Activated naive CD8-positive, alpha-beta T cell treated with anti-CD3 and anti-CD28 coated beads, Interleukin-2, amount 10 ng/mL, durations not matched to agents 7 days and 5 days (primary cell): ENCODE measurements around the gene PCCA. TPM values are rescaled to one million over a fixed set of nuclear protein-coding genes. Genes with fewer than 3 reads are reported as not detected.
"Not testable (repeated sequence)": the region's sequence is repeated elsewhere in the genome, so short reads cannot be mapped to it uniquely, and the experiment has no call there.

Experiments
- ATAC-seq: fragments of 150-1000 bp; cut with Tn5 transposase; one replicate; pipeline ENCODE4 v1.10.0; 2021; ENCODE audit warnings: low read depth, moderate library complexity
- POLR2A ChIA-PET: fragments of 350-600 bp; sonication (Branson Sonifier 250); formaldehyde crosslinking; loops from one replicate; lab custom pipeline; 2021; ENCODE audit warnings: antibody characterized with exemption; lab: Charles Lee
- DNase-seq: peaks from one replicate; pipeline ENCODE4 v3.0.0; 2021
- H3K27ac Mint-ChIP-seq: one replicate; pipeline ENCODE4 v1.8.0; 2022; ENCODE audit warnings: mild to moderate bottlenecking, mixed read lengths
- H3K27me3 Mint-ChIP-seq: one replicate; pipeline ENCODE4 v1.8.0; 2022; ENCODE audit warnings: mild to moderate bottlenecking, moderate library complexity, mixed read lengths
- H3K36me3 Mint-ChIP-seq: one replicate; pipeline ENCODE4 v1.8.0; 2021; ENCODE audit warnings: mild to moderate bottlenecking, mixed read lengths
- H3K4me1 Mint-ChIP-seq: one replicate; pipeline ENCODE4 v1.8.0; 2021; ENCODE audit warnings: mixed read lengths
- H3K4me3 Mint-ChIP-seq: one replicate; pipeline ENCODE4 v1.8.0; 2022; ENCODE audit warnings: mild to moderate bottlenecking, moderate library complexity, mixed read lengths
- H3K9me3 Mint-ChIP-seq: one replicate; pipeline ENCODE4 v1.8.0; 2021; ENCODE audit warnings: mixed read lengths
- total RNA-seq, 2 experiments: library from RNA; stranded (reverse); gene quantifications; one replicate each; pipeline ENCODE4 v1.2.3, GENCODE V29; 2021

Gene PCCA
- total RNA-seq, 2 experiments from 2014 or later: 14.5 to 16.5 TPM

GRCh38 chr13:100197591-100198365 lies 108.9 kb downstream of the PCCA start:
- ATAC-seq (no peak), DNase-seq (no peak)
- POLR2A ChIA-PET: no interaction called here

GRCh38 chr13:100203696-100204367 lies 114.9 kb downstream of the PCCA start:
- Mint-ChIP-seq H3K9me3 (no peaks in the 10 kb centered on the region), H3K4me1 (peaks cover 12% of the 10 kb centered on the region), H3K27ac (peak overlapping the region; percentile 79), H3K36me3 (peaks cover 7% of the 10 kb centered on the region), H3K4me3 (peak overlapping the region; percentile 84), H3K27me3 (no peaks in the 10 kb centered on the region)
- peak; percentile 40 for DNase-seq
- ATAC-seq: peak; percentile 84
- POLR2A ChIA-PET: interaction anchor here (0.6 to 0.7 kb wide), 3 partner anchors 7 to 1209 kb away, joined by 3 to 4 read pairs (median 4); no protein-coding TSS in a partner anchor

More at GRCh38 chr13:100197591-100198365, 108.9 kb downstream of the PCCA start:
- peaks cover 2% of the 10 kb centered on the region for H3K4me1 Mint-ChIP-seq
- no peaks in the 10 kb centered on the region for H3K9me3 Mint-ChIP-seq
- H3K27ac Mint-ChIP-seq: no peak overlapping the region
- peaks cover 2% of the 10 kb centered on the region for H3K36me3 Mint-ChIP-seq
- H3K27me3 Mint-ChIP-seq: no peaks in the 10 kb centered on the region
- H3K4me3 Mint-ChIP-seq: no peak overlapping the region

- DNase-seq (no peak), ATAC-seq (no peak)
- H3K9me3 Mint-ChIP-seq: peaks cover 2% of the 10 kb centered on the region
- POLR2A ChIA-PET: no interaction called here
- H3K36me3 Mint-ChIP-seq: peaks cover 16% of the 10 kb centered on the region
- no peak overlapping the region for H3K4me3 Mint-ChIP-seq
- H3K27me3 Mint-ChIP-seq: no peaks in the 10 kb centered on the region
- no peak overlapping the region for H3K27ac Mint-ChIP-seq
- peaks cover 12% of the 10 kb centered on the region for H3K4me1 Mint-ChIP-seq
Observed at GRCh38 chr13:100208002-100208401, 119.1 kb downstream of the PCCA start.

- Mint-ChIP-seq H3K4me1 (peaks cover 12% of the 10 kb centered on the region), H3K4me3 (no peak overlapping the region), H3K27ac (no peak overlapping the region), H3K9me3 (peaks cover 2% of the 10 kb centered on the region), H3K36me3 (peaks cover 16% of the 10 kb centered on the region), H3K27me3 (no peaks in the 10 kb centered on the region)
- POLR2A ChIA-PET: no interaction called here
- ATAC-seq (no peak), DNase-seq (no peak)
Observed at GRCh38 chr13:100208626-100209025, 119.7 kb downstream of the PCCA start.

GRCh38 chr13:100209857-100210825 lies 121.2 kb downstream of the PCCA start:
- no peak for DNase-seq
- Mint-ChIP-seq H3K9me3 (peaks cover 2% of the 10 kb centered on the region), H3K4me1 (peaks cover under 1% of the 10 kb centered on the region), H3K4me3 (no peak overlapping the region), H3K27me3 (no peaks in the 10 kb centered on the region), H3K27ac (no peak overlapping the region), H3K36me3 (peaks cover 21% of the 10 kb centered on the region)
- no peak for ATAC-seq
- POLR2A ChIA-PET: no interaction called here

- no peak for ATAC-seq
- POLR2A ChIA-PET: interaction anchor here (0.6 kb wide), 1 partner anchor 8 kb away, joined by 4 read pairs; no protein-coding TSS in a partner anchor
- Mint-ChIP-seq H3K36me3 (peaks cover 18% of the 10 kb centered on the region), H3K9me3 (peaks cover 2% of the 10 kb centered on the region), H3K4me3 (no peak overlapping the region), H3K27ac (no peak overlapping the region), H3K4me1 (no peaks in the 10 kb centered on the region), H3K27me3 (no peaks in the 10 kb centered on the region)
- DNase-seq: no peak
Observed at GRCh38 chr13:100211016-100211710, 122.3 kb downstream of the PCCA start.

- ATAC-seq (no peak), DNase-seq (no peak)
- POLR2A ChIA-PET: no interaction called here
- H3K4me1 Mint-ChIP-seq: no peaks in the 10 kb centered on the region
- peaks cover 2% of the 10 kb centered on the region for H3K9me3 Mint-ChIP-seq
- peaks cover 18% of the 10 kb centered on the region for H3K36me3 Mint-ChIP-seq
- no peaks in the 10 kb centered on the region for H3K27me3 Mint-ChIP-seq
- H3K27ac Mint-ChIP-seq: no peak overlapping the region
- no peak overlapping the region for H3K4me3 Mint-ChIP-seq
Observed at GRCh38 chr13:100212904-100213553, 124.1 kb downstream of the PCCA start.

GRCh38 chr13:100213576-100213975 lies 124.7 kb downstream of the PCCA start:
- peaks cover 18% of the 10 kb centered on the region for H3K36me3 Mint-ChIP-seq
- no peak overlapping the region for H3K4me3 Mint-ChIP-seq
- peaks cover 2% of the 10 kb centered on the region for H3K9me3 Mint-ChIP-seq
- no peaks in the 10 kb centered on the region for H3K4me1 Mint-ChIP-seq
- DNase-seq (no peak), ATAC-seq (no peak)
- no peaks in the 10 kb centered on the region for H3K27me3 Mint-ChIP-seq
- POLR2A ChIA-PET: no interaction called here
- no peak overlapping the region for H3K27ac Mint-ChIP-seq

GRCh38 chr13:100214886-100215285 lies 126.0 kb downstream of the PCCA start:
- ATAC-seq (no peak), DNase-seq (no peak)
- H3K4me3 Mint-ChIP-seq: no peak overlapping the region
- no peaks in the 10 kb centered on the region for H3K4me1 Mint-ChIP-seq
- H3K27me3 Mint-ChIP-seq: no peaks in the 10 kb centered on the region
- no peak overlapping the region for H3K27ac Mint-ChIP-seq
- H3K9me3 Mint-ChIP-seq: peaks cover 2% of the 10 kb centered on the region
- POLR2A ChIA-PET: no interaction called here
- H3K36me3 Mint-ChIP-seq: peaks cover 17% of the 10 kb centered on the region

- ATAC-seq (no peak), DNase-seq (no peak)
- POLR2A ChIA-PET: no interaction called here
- H3K4me3 Mint-ChIP-seq: no peak overlapping the region
- no peak overlapping the region for H3K27ac Mint-ChIP-seq
- H3K9me3 Mint-ChIP-seq: no peaks in the 10 kb centered on the region
- H3K27me3 Mint-ChIP-seq: peaks cover 2% of the 10 kb centered on the region
- peaks cover 3% of the 10 kb centered on the region for H3K4me1 Mint-ChIP-seq
- H3K36me3 Mint-ChIP-seq: peaks cover 5% of the 10 kb centered on the region
Observed at GRCh38 chr13:100221166-100221565, 132.3 kb downstream of the PCCA start.

GRCh38 chr13:100223966-100224530 lies 135.2 kb downstream of the PCCA start:
- not testable (repeated sequence) for H3K9me3 Mint-ChIP-seq, ATAC-seq, H3K27ac Mint-ChIP-seq

GRCh38 chr13:100229603-100230002 lies 140.7 kb downstream of the PCCA start:
- Mint-ChIP-seq H3K4me3 (no peak overlapping the region), H3K4me1 (no peaks in the 10 kb centered on the region), H3K36me3 (no peaks in the 10 kb centered on the region), H3K9me3 (no peaks in the 10 kb centered on the region), H3K27me3 (no peaks in the 10 kb centered on the region), H3K27ac (no peak overlapping the region)
- ATAC-seq (no peak), DNase-seq (no peak)
- POLR2A ChIA-PET: no interaction called here

More at GRCh38 chr13:100223966-100224530, 135.2 kb downstream of the PCCA start:
- DNase-seq, POLR2A ChIA-PET, H3K4me1 Mint-ChIP-seq, H3K36me3 Mint-ChIP-seq, H3K27me3 Mint-ChIP-seq, H3K4me3 Mint-ChIP-seq: not testable (repeated sequence)
